Mesodermal cell (in vitro differentiated cells): ENCODE measurements around the gene YPEL4.

Experiments
- H3K27ac ChIP-seq: 2 replicates; pipeline ENCODE4 v1.7.0; 2013; ENCODE audit warnings: mild to moderate bottlenecking, low read depth, low read length, moderate library complexity; ENCODE audit not compliant: severe bottlenecking
- H3K36me3 ChIP-seq: 2 replicates; pipeline ENCODE4 v1.7.1; 2013; ENCODE audit warnings: mild to moderate bottlenecking, low read length, moderate library complexity; ENCODE audit not compliant: control insufficient read depth, insufficient read depth
- H3K4me1 ChIP-seq: one replicate; pipeline ENCODE4 v1.7.1; 2013; ENCODE audit warnings: mild to moderate bottlenecking, low read length; ENCODE audit not compliant: insufficient read depth, control insufficient read depth, poor library complexity, severe bottlenecking
- H3K4me3 ChIP-seq: 2 replicates; pipeline ENCODE4 v1.7.0; 2013; ENCODE audit warnings: low read length, control low read depth, mild to moderate bottlenecking; ENCODE audit not compliant: insufficient read depth, poor library complexity, severe bottlenecking; ENCODE audit errors: extremely low read depth
- H3K9me3 ChIP-seq: 2 replicates; pipeline ENCODE4 v1.7.1; 2013; ENCODE audit warnings: mild to moderate bottlenecking, low read length, moderate library complexity; ENCODE audit not compliant: control insufficient read depth
- WGBS, 2 experiments: methylation state at CpG; one replicate each; pipeline ENCODE4 v1.1.5; 2013; ENCODE audit warnings: missing lambda C conversion rate in 2 of 2; ENCODE audit not compliant: insufficient coverage in 2 of 2; 5-methylcytosine and 5-hydroxymethylcytosine counted together

The YPEL4 gene

DNA sequence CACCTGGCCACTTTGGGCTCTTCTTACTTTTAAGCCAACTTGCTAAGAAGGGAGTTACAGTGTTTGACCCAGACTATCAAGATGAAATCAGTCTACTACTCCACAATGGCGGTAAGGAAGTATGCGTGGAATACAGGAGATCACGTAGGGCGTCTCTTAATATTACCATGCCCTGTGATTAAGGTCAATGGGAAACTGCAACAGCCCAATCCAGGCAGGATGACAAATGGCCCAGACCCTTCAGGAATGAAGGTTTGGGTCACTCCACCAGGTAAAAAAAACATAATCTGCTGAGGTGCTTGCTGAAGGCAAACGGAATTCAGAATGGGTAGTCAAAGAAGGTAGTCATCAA, 1.0 kb upstream of the YPEL4 start:
- WGBS, 2 experiments, result 70% methylated on average over 1 to 4 of the region's 5 CpGs
- no peaks in the 10 kb centered on the region for H3K36me3 ChIP-seq
- no peak overlapping the region for H3K27ac ChIP-seq
- H3K9me3 ChIP-seq, result no peaks in the 10 kb centered on the region
- H3K4me3 ChIP-seq, result no peak overlapping the region
- H3K4me1 ChIP-seq, result peaks cover 45% of the 10 kb centered on the region

DNA sequence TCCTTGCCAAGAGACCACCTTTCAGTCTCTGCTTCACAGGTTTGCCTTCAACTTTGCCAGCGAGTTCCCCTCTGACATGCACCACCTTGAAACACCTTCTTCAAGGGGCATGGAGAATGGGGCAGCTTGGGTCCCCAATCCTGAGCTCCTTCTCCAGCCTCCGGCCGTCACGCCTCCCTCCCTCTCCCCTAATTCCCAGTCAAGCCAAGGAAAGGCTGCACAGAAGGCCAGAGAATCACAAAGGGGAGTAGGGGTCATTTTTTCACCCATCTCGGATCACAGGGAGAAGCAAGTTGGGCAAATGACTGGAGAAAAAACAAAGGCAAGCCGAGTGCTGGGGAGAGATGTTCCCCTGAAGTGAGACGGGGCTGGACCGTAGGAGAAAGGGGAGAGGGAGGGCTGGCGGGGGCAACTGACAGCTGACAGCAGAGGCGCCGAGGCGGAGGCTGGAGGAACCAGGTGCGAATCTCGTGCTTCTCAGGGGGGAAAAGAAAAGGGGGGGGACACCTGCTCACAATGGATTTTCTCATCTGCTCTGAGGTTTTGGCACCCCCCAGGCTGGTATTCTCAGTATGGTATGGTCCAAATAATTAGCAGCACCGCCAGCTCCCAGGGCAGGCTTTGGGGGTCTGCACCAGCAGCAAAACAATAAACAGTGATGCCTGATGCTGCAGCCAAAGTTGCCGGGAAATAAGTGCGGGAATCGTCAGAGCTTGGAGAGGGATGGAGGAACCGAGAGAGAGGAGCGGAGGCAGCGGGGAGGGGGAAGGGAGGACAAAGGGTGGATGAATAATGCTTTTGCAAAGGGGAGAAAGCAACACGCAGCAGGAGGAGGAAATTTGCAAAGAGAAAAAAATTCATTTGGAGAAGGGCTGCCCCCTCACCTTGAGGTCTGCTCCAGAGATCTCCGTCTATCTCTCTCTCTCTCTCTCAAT, 644 bp downstream of the YPEL4 start:
- no peaks in the 10 kb centered on the region for H3K9me3 ChIP-seq
- H3K4me1 ChIP-seq, result peaks cover 55% of the 10 kb centered on the region
- WGBS, 2 experiments, result 2% methylated on average over 19 of the region's 23 CpGs
- H3K4me3 ChIP-seq, result peak overlapping the region; percentile 41
- peak overlapping the region; percentile 75 for H3K27ac ChIP-seq
- peaks cover 9% of the 10 kb centered on the region for H3K36me3 ChIP-seq

DNA sequence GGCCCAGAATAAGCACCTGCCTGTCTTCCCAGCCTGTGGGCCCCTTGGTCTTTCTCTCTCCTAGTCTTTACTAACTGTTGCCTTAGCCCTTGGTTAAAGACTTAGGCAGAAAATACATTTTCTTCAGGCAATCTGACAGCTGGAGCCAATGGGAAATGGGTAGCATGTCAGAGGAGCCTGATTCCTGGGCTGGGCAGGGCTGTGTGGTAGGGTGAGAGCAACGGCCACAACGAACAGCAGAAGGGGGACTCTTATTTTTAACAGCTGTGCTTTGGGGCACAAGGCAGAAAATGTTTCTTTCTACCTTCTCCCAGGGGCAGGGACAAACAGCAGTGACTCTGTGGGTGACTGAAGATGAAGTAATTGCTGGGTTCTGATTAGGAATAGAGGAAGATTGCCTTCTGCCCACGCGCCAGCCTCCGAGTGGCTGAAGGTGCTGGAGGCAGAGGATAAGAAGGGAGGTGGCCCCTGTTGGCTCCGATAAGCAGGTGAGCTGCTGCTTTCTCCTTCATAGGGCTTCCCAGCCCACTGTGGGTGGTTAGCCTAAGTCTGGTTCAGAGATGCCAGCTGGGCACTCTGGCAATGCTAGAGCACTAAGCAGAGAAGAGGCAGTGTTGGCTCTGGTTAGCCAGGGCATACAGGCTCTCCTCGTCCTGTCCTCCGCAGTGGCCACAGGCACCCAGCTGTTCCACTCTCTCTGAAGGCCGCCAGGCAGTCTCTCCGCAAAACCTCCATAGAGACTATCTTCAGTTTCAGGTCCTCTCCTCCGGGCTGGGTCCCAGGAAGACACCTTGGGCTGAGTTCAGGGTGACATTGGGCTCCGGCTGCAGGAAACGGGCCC, 1.5 kb downstream of the YPEL4 start:
- 7 to 8% methylated on average over 11 to 13 of the region's 13 CpGs for WGBS, 2 experiments
- no peaks in the 10 kb centered on the region for H3K9me3 ChIP-seq
- H3K4me1 ChIP-seq, result peaks cover 64% of the 10 kb centered on the region
- H3K4me3 ChIP-seq, result peak overlapping the region; percentile 41
- peaks cover 16% of the 10 kb centered on the region for H3K36me3 ChIP-seq
- H3K27ac ChIP-seq, result peak overlapping the region; percentile 18

DNA sequence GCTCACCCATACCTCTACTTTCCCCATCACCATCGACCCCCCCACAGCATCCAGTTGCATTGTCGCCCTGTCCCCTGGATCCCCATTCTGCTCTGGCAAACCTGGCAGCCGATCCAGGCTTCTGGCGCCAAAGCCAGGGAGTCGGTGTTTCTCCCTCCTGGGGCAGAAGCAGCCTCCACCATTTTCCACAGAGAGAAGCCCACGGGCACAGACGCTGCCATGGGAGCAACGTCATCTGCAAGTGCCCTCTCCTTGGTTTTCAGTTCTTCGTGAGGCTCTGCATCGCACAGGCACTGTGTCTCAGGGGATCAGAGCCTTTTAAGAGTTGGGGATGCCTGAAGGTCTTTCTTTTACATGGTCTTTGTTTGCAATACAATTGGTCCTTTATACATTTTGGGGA, 2.3 kb downstream of the YPEL4 start:
- Histone ChIP-seq H3K4me3 (no peak overlapping the region), H3K36me3 (peaks cover 24% of the 10 kb centered on the region), H3K27ac (peak overlapping the region; percentile 18), H3K4me1 (peaks cover 72% of the 10 kb centered on the region), H3K9me3 (no peaks in the 10 kb centered on the region)
- 1 to 7% methylated on average over 5 to 10 of the region's 10 CpGs for WGBS, 2 experiments

DNA sequence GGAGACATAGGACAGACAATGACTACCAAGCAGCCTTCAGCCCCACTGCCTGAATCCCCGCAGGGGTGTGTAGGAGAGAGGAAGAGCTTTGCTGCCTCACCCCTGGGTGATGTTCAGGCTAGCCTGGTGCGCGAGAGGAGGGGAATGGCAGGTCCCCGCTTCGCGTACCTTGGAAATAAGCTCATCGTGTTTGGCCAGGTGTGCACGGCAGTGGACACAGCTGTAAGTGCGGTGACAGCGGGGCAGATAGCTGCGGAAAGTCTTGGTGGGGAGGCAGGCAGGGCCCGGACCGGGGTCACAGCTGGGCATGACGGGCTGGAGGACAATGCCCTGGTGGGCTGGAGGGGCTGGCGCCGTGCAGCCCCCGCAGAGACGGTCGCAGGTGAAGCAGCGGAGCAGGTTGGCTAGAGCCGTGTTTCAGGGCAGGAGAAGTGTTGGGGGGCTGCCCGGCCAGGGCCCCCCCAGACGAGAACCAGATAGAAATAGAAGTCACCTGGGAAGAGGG, 2.9 kb downstream of the YPEL4 start:
- 9 to 10% methylated on average over 20 to 23 of the region's 23 CpGs for WGBS, 2 experiments
- no peaks in the 10 kb centered on the region for H3K9me3 ChIP-seq
- H3K36me3 ChIP-seq, result peaks cover 29% of the 10 kb centered on the region
- H3K4me3 ChIP-seq, result no peak overlapping the region
- H3K27ac ChIP-seq, result no peak overlapping the region
- peaks cover 75% of the 10 kb centered on the region for H3K4me1 ChIP-seq

DNA sequence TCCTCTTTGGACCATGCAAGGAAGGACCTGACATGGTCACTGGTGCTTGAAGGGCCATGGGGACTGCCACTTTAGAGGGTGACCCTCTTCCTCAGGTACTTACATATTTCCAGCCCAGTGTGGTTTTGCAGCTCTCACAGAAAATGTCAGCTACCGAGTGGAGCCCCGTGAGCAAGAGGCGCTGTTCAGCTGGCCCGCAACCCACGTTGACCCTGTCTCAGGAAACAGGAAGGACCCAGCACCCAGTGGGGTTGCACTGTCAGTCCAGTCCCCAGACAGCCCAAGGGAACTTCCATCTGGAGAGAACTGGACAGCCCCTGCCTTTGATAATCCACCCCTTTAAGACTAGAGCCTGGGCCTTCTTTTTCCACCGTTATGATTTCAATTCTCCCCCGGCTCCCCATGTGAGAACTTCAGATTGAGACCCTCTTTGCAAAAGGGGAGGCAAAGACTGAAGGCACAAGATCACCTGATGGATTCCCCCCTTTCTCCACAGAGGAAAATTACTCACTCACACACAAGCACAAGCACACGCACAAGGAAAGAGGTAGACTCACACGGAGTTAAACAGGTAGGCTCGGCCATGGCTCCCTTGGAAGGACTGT, 3.4 kb downstream of the YPEL4 start:
- WGBS, 2 experiments, result 68 to 69% methylated on average over 7 to 8 of the region's 10 CpGs
- H3K4me1 ChIP-seq, result peaks cover 81% of the 10 kb centered on the region
- no peaks in the 10 kb centered on the region for H3K9me3 ChIP-seq
- H3K36me3 ChIP-seq, result peaks cover 33% of the 10 kb centered on the region
- peak overlapping the region; percentile 13 for H3K27ac ChIP-seq
- no peak overlapping the region for H3K4me3 ChIP-seq

DNA sequence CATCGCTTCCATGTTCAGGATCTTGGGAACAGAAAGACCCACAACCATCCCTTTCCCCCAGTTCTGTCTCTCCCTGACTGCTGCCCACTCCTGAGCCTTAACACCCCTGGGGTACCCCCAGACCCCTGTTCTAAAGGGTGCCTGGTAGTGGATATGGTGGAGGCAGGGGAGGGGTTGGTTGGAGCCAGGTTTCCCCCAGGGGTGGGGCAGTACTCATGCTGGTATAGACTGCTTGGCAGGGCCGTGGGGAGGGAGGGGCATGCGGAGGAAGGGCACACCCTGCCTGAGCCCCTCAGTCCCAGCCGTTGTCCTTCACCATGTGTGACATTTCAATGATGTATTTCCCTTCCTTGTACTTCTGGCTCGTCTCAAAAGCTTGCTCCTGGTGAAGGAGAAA, 4.0 kb downstream of the YPEL4 start:
- Histone ChIP-seq H3K9me3 (no peaks in the 10 kb centered on the region), H3K27ac (no peak overlapping the region), H3K4me3 (no peak overlapping the region), H3K36me3 (peaks cover 39% of the 10 kb centered on the region), H3K4me1 (peaks cover 85% of the 10 kb centered on the region)
- 73 to 74% methylated on average over 3 to 5 of the region's 5 CpGs for WGBS, 2 experiments

DNA sequence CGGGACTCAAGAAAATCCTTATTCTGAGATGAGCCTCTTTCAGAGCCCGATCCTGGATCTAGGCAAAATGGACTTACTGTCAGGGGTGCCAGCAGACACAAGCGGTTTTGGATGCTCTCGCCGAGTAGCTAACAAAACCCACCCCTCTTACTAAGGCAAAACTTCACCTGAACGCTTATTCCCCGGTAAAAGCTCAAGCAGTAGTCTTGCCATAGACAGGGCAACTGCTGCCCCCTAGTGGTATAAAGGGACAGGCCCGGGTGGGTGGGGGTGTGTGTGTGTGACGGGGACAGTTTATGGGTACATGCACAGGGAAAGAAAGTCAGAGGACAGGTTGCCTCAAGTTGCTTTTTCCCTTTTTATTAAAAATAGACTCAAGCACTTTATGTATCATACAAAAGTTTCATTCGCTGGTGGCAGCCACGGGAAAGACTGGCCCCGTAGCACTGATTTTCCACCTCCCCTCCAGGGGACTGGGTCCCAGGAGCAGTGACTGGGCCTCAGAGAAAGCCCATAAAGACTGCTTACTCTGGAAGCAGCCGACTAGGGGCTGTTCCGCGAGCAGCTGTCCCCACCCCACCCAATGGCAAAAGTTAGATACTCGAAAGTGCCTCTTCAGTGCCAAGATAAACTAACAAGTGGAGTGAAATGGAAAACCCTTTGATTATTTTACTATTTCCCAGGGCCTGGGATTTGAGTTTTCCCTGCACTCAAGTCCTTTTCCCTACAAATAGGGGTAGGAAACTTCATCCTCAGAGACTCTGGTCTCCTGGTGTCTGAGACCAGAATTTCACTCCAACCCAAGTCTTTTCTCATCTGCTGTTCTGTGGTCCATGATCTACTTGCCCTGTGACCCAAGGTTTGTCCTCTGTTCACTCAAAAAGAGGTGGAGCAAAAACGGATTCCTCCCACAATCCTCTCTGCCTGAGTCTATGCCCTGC, 4.7 kb downstream of the YPEL4 start:
- no peaks in the 10 kb centered on the region for H3K9me3 ChIP-seq
- peaks cover 45% of the 10 kb centered on the region for H3K36me3 ChIP-seq
- peaks cover 81% of the 10 kb centered on the region for H3K4me1 ChIP-seq
- WGBS, 2 experiments, result 48 to 53% methylated on average over 8 to 13 of the region's 17 CpGs
- H3K27ac ChIP-seq, result peak overlapping the region; percentile 49
- H3K4me3 ChIP-seq, result no peak overlapping the region

DNA sequence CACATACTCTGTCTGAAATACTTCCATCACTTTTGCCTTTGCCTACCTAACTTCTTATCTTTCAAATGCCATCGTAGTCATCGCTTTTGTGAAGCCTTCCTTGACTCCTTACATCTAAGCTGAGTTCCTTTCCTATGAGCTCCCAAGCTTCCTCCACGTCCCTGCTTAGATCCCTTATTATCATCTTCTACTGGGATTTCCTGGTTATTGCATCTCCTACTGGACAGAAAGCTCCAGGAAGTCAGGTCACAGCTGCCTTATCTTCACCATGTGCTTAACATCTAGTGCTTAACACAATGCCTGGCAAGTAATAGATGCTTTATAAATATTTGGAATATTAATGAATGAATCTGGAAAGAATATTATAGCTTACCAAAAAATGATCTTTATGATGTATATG, 5.9 kb downstream of the YPEL4 start:
- H3K36me3 ChIP-seq, result peaks cover 45% of the 10 kb centered on the region
- H3K4me1 ChIP-seq, result peaks cover 71% of the 10 kb centered on the region
- no peak overlapping the region for H3K27ac ChIP-seq
- 81 to 83% methylated on average over 3 of the region's 3 CpGs for WGBS, 2 experiments
- H3K9me3 ChIP-seq, result no peaks in the 10 kb centered on the region
- H3K4me3 ChIP-seq, result no peak overlapping the region
